Esophagus squamous epithelium (tissue), 4 donors: ENCODE results near the gene TRPM7.

Source experiments
- CTCF ChIP-seq, 6 experiments: fragments of 450-650 bp in 4 of 6; fragments of 200-600 bp in 2 of 6; sonication (generic) in 2 of 6; IDR thresholded peaks; one replicate each; pipeline ENCODE4 v1.5.1; 2016 to 2019; ENCODE audit warnings: antibody characterized with exemption in 6 of 6, mild to moderate bottlenecking in 4 of 6, moderate library complexity in 4 of 6
- POLR2A ChIP-seq, 4 donors: fragments of 450-650 bp; IDR thresholded peaks; one replicate each; pipeline ENCODE4 v1.6.1; 2017; ENCODE audit warnings: antibody characterized with exemption in 4 of 4, mild to moderate bottlenecking in 4 of 4, moderate library complexity in 3 of 4

GRCh38 chr15:50593761-50594160 lies 92.8 kb downstream of the TRPM7 start:
- no peak for TF ChIP-seq CTCF (IDR thresholded peaks at IDR 0.05)
- no peak for TF ChIP-seq POLR2A (IDR thresholded peaks at IDR 0.05)
